ENCODE results near the gene EPHA4. TPM values are rescaled to one million over a fixed set of nuclear protein-coding genes. Genes with fewer than 3 reads are reported as not detected.

The EPHA4 gene
- total RNA-seq, 2 experiments from 2014 or later, result 0.23 TPM; not detected in 1

DNA sequence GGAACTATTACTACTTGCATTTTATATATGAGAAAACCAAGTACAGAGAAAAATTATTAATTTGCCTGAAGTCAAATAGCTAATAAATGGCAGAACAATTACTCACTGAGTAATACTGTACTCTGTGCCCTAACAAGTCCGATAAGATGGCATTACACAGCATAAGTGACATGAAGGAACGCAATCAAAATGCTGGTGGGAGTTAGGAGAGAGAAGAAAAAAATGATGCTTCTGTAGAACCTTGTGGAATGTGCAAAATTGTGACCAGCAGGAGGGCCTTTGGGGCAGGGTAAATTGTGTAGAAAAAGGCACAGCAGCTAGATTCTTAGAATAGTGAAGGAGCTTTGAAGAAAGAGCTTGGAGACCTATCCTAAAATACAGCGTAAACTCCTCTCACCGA, 32.9 kb downstream of the EPHA4 start:
- Histone ChIP-seq H3K9me2 (ENCODE audit: insufficient read depth, low read length) (no peaks in the 10 kb centered on the region), H3K9me3 (ENCODE audit: low read length) (no peaks in the 10 kb centered on the region), H3K36me3 (ENCODE audit: insufficient read depth, low read length) (no peaks in the 10 kb centered on the region), H3K4me1 (ENCODE audit: insufficient read depth, low read length, poor library complexity, severe bottlenecking) (no peaks in the 10 kb centered on the region), H3K4me3 (ENCODE audit: low read depth, low read length, poor library complexity, severe bottlenecking) (no peak overlapping the region), H3K27ac (ENCODE audit: low read depth, low read length, poor library complexity, severe bottlenecking) (no peak overlapping the region), H4K20me1 (ENCODE audit: insufficient read depth, low read length) (no peaks in the 10 kb centered on the region; the same call in 1 of the 2 replicates), H3K4me2 (ENCODE audit: low read length) (no peak overlapping the region), H3K79me2 (ENCODE audit: insufficient read depth, low read depth, low read length) (no peaks in the 10 kb centered on the region), H2AFZ (ENCODE audit: low read length) (no peak overlapping the region)
- CTCF ChIA-PET (ENCODE audit: unreplicated experiment), result no interaction called here
- DNase-seq (ENCODE audit: low spot score), result no peak
- BruUV-seq (replicated peaks), result no TSS peak
- POLR2A ChIA-PET, result interaction anchor here (0.5 to 0.6 kb wide), 2 partner anchors 20 to 67 kb away, joined by 3 to 4 read pairs; no protein-coding TSS in a partner anchor
- intact Hi-C loops (cut with micrococcal nuclease; ENCODE audit: unreplicated experiment), result no loop called here
- TF ChIP-seq, protein P1, sequence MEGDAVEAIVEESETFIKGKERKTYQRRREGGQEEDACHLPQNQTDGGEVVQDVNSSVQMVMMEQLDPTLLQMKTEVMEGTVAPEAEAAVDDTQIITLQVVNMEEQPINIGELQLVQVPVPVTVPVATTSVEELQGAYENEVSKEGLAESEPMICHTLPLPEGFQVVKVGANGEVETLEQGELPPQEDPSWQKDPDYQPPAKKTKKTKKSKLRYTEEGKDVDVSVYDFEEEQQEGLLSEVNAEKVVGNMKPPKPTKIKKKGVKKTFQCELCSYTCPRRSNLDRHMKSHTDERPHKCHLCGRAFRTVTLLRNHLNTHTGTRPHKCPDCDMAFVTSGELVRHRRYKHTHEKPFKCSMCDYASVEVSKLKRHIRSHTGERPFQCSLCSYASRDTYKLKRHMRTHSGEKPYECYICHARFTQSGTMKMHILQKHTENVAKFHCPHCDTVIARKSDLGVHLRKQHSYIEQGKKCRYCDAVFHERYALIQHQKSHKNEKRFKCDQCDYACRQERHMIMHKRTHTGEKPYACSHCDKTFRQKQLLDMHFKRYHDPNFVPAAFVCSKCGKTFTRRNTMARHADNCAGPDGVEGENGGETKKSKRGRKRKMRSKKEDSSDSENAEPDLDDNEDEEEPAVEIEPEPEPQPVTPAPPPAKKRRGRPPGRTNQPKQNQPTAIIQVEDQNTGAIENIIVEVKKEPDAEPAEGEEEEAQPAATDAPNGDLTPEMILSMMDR (conservative IDR thresholded peaks at IDR 0.05; ENCODE audit: low read length), result no peak
- no peak for TF ChIP-seq EZH2phosphoT487 (IDR thresholded peaks at IDR 0.05; ENCODE audit: borderline replicate concordance, low read depth, low read length)

GRCh38 chr2:221535824-221536223, 36.3 kb downstream of the EPHA4 start:
- no peaks in the 10 kb centered on the region for H3K4me1 ChIP-seq (ENCODE audit: insufficient read depth, low read length, poor library complexity, severe bottlenecking)
- no peaks in the 10 kb centered on the region for H3K79me2 ChIP-seq (ENCODE audit: insufficient read depth, low read depth, low read length)
- DNase-seq (ENCODE audit: low spot score), result no peak
- no TSS peak for BruUV-seq (replicated peaks)
- no peaks in the 10 kb centered on the region; the same call in 1 of the 2 replicates for H4K20me1 ChIP-seq (ENCODE audit: insufficient read depth, low read length)
- H3K36me3 ChIP-seq (ENCODE audit: insufficient read depth, low read length), result no peaks in the 10 kb centered on the region
- intact Hi-C loops (cut with micrococcal nuclease; ENCODE audit: unreplicated experiment), result no loop called here
- CTCF ChIA-PET (ENCODE audit: unreplicated experiment), result no interaction called here
- POLR2A ChIA-PET, result interaction anchor here (0.7 to 1.0 kb wide), 2 partner anchors 19 to 247 kb away, joined by 3 read pairs; no protein-coding TSS in a partner anchor
- H3K9me2 ChIP-seq (ENCODE audit: insufficient read depth, low read length), result no peaks in the 10 kb centered on the region
- H2AFZ ChIP-seq (ENCODE audit: low read length), result no peak overlapping the region
- H3K9me3 ChIP-seq (ENCODE audit: low read length), result no peaks in the 10 kb centered on the region
- H3K27ac ChIP-seq (ENCODE audit: low read depth, low read length, poor library complexity, severe bottlenecking), result no peak overlapping the region
- no peak for TF ChIP-seq EZH2phosphoT487 (IDR thresholded peaks at IDR 0.05; ENCODE audit: borderline replicate concordance, low read depth, low read length)
- TF ChIP-seq, protein P1 (conservative IDR thresholded peaks at IDR 0.05; ENCODE audit: low read length), result no peak
- no peak overlapping the region for H3K4me2 ChIP-seq (ENCODE audit: low read length)
- H3K4me3 ChIP-seq (ENCODE audit: low read depth, low read length, poor library complexity, severe bottlenecking), result no peak overlapping the region

GRCh38 chr2:221533299-221533698, 38.8 kb downstream of the EPHA4 start:
- POLR2A ChIA-PET, result interaction anchor here (0.7 to 1.2 kb wide), 2 partner anchors 11 to 821 kb away, joined by 3 to 7 read pairs; no protein-coding TSS in a partner anchor
- H3K4me2 ChIP-seq (ENCODE audit: low read length), result no peak overlapping the region
- H3K36me3 ChIP-seq (ENCODE audit: insufficient read depth, low read length), result no peaks in the 10 kb centered on the region
- no peaks in the 10 kb centered on the region for H3K9me3 ChIP-seq (ENCODE audit: low read length)
- no TSS peak for BruUV-seq (replicated peaks)
- DNase-seq (ENCODE audit: low spot score), result no peak
- CTCF ChIA-PET (ENCODE audit: unreplicated experiment), result no interaction called here
- no peaks in the 10 kb centered on the region for H3K79me2 ChIP-seq (ENCODE audit: insufficient read depth, low read depth, low read length)
- intact Hi-C loops (cut with micrococcal nuclease; ENCODE audit: unreplicated experiment), result no loop called here
- no peak for TF ChIP-seq EZH2phosphoT487 (IDR thresholded peaks at IDR 0.05; ENCODE audit: borderline replicate concordance, low read depth, low read length)
- TF ChIP-seq, protein P1 (conservative IDR thresholded peaks at IDR 0.05; ENCODE audit: low read length), result no peak
- no peaks in the 10 kb centered on the region for H3K4me1 ChIP-seq (ENCODE audit: insufficient read depth, low read length, poor library complexity, severe bottlenecking)
- no peak overlapping the region for H3K4me3 ChIP-seq (ENCODE audit: low read depth, low read length, poor library complexity, severe bottlenecking)
- no peak overlapping the region for H3K27ac ChIP-seq (ENCODE audit: low read depth, low read length, poor library complexity, severe bottlenecking)
- H2AFZ ChIP-seq (ENCODE audit: low read length), result no peak overlapping the region
- no peaks in the 10 kb centered on the region for H3K9me2 ChIP-seq (ENCODE audit: insufficient read depth, low read length)
- H4K20me1 ChIP-seq (ENCODE audit: insufficient read depth, low read length), result no peaks in the 10 kb centered on the region; the same call in 1 of the 2 replicates
